ENCODE results near the gene ATP9B.

The ATP9B gene

GRCh38 chr18:79335833-79336360 is 266.7 kb downstream of the ATP9B start:
- no peak overlapping the region for H3K27ac ChIP-seq
- TF ChIP-seq CTCF (IDR thresholded peaks at IDR 0.05) (no peak), ZFX (IDR thresholded peaks at IDR 0.05; ENCODE audit: borderline replicate concordance) (no peak)

- TF ChIP-seq ZFX (IDR thresholded peaks at IDR 0.05; ENCODE audit: borderline replicate concordance) (no peak), CTCF (IDR thresholded peaks at IDR 0.05) (no peak)
- H3K27ac ChIP-seq: no peak overlapping the region
These were observed 267.5 kb downstream of the ATP9B start for GRCh38 chr18:79336556-79337142.

- no peak for TF ChIP-seq CTCF (IDR thresholded peaks at IDR 0.05)
- H3K27ac ChIP-seq: no peak overlapping the region
These were observed 268.0 kb downstream of the ATP9B start for GRCh38 chr18:79337184-79337583.

GRCh38 chr18:79337620-79338019 is 268.4 kb downstream of the ATP9B start:
- no peak for TF ChIP-seq ZFX (IDR thresholded peaks at IDR 0.05; ENCODE audit: borderline replicate concordance)
- no peak for TF ChIP-seq CTCF (IDR thresholded peaks at IDR 0.05)
- H3K27ac ChIP-seq: no peak overlapping the region

GRCh38 chr18:79339094-79339908 is 270.1 kb downstream of the ATP9B start:
- no peak overlapping the region for H3K27ac ChIP-seq
- no peak for TF ChIP-seq ZFX (IDR thresholded peaks at IDR 0.05; ENCODE audit: borderline replicate concordance)
- no peak for TF ChIP-seq CTCF (IDR thresholded peaks at IDR 0.05)

- H3K27ac ChIP-seq: no peak overlapping the region
- TF ChIP-seq ZFX (IDR thresholded peaks at IDR 0.05; ENCODE audit: borderline replicate concordance) (no peak), CTCF (IDR thresholded peaks at IDR 0.05) (no peak)
These were observed 274.5 kb downstream of the ATP9B start for GRCh38 chr18:79343567-79344207.

- H3K27ac ChIP-seq: no peak overlapping the region
- TF ChIP-seq ZFX (IDR thresholded peaks at IDR 0.05; ENCODE audit: borderline replicate concordance): no peak
- TF ChIP-seq CTCF (IDR thresholded peaks at IDR 0.05): no peak
These were observed 275.0 kb downstream of the ATP9B start for GRCh38 chr18:79344208-79344581.
